Glutamatergic neuron (in vitro differentiated cells): ENCODE data around the gene MBOAT7. TPM values are rescaled to one million over a fixed set of nuclear protein-coding genes. Genes with fewer than 3 reads are reported as not detected.
A peak's percentile ranks its signal among the peaks of the same experiment; 100 is the strongest.
"Not testable (repeated sequence)": the region's sequence is repeated elsewhere in the genome, so short reads cannot be mapped to it uniquely, and the experiment has no call there.

ENCODE experiments used
- DNase-seq: peaks from one replicate; pipeline ENCODE4 v3.0.0; 2022
- H3K27ac Mint-ChIP-seq: one replicate; pipeline ENCODE4 v1.8.0; 2020; ENCODE audit warnings: mild to moderate bottlenecking, mixed read lengths, inconsistent platforms; ENCODE audit not compliant: unreplicated experiment
- H3K27me3 Mint-ChIP-seq: one replicate; pipeline ENCODE4 v1.8.0; 2020; ENCODE audit warnings: mild to moderate bottlenecking, moderate library complexity, mixed read lengths, inconsistent platforms; ENCODE audit not compliant: unreplicated experiment
- H3K36me3 Mint-ChIP-seq: one replicate; pipeline ENCODE4 v1.8.0; 2020; ENCODE audit warnings: mild to moderate bottlenecking, mixed read lengths, inconsistent platforms; ENCODE audit not compliant: unreplicated experiment
- H3K4me1 Mint-ChIP-seq: one replicate; pipeline ENCODE4 v1.8.0; 2020; ENCODE audit warnings: mild to moderate bottlenecking, low read depth, mixed read lengths, inconsistent platforms; ENCODE audit not compliant: unreplicated experiment
- H3K4me3 Mint-ChIP-seq: one replicate; pipeline ENCODE4 v1.8.0; 2020; ENCODE audit warnings: mild to moderate bottlenecking, mixed read lengths, inconsistent platforms; ENCODE audit not compliant: unreplicated experiment
- H3K9me3 Mint-ChIP-seq: one replicate; pipeline ENCODE4 v1.8.0; 2020; ENCODE audit warnings: mild to moderate bottlenecking, moderate library complexity, mixed read lengths, inconsistent platforms; ENCODE audit not compliant: unreplicated experiment
- total RNA-seq: library from RNA; stranded (reverse); fragmentation: NEBNext Ultra II Directional; extraction: Animal tissue kit (Norgen Biotek cat#: 25700); gene quantifications from one replicate; pipeline ENCODE4 v1.2.1, GENCODE V29; 2021; ENCODE audit not compliant: unreplicated experiment
- TF ChIP-seq, protein P1 (sequence below): fragments of 200-600 bp; sonication (generic); IDR thresholded peaks from one replicate; pipeline ENCODE4 v1.5.0; 2021; ENCODE audit not compliant: partially characterized antibody, unreplicated experiment

MBOAT7 gene
- total RNA-seq, 1 donor from 2014 or later: 62.0 TPM

DNA sequence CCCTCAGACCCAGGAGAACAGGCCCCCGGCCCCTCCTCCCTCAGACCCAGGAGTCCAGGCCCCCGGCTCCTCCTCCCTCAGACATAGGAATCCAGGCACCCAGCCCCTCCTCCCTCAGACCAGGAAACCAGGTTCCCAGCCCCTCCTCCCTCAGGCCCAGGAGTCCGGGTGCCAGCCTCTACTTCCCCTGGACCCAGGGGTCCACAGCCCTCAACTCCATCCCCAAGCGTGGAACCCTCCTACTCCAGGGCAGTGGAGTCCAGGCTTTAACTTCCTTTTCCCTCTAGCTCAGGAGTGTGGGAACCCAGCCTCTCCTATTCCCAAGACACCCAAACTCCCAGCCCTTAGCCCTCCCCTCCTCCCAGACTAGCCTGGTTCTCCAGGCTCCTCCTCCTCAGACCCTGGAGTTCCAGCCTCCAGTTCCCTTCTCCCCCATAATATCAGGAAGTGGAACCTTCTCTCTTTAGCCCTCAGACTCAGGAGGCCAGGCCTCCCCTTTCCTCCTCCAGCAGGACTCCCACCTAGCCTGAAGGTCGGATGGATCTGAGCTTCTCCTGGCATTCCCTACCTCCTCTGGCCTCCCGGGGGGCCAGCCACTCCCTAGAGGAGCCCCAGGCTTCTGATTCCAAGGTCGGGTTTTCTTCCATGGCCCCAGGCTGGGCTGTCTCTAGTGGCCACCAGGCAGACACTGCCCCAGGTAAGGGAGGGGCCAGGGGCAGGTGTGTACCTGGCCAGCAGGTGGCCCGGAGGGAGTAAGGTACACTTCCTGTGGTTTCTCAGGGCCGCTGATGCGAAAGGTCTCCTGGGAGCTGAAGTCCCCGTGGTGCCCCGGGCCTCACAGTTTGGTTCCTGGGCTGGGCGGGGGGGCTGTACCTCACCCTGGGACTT is 16.7 kb downstream of the MBOAT7 start, which contains the start of gene TMC4:
TMC4 (minus strand) TSS at position 690 of the 888 bp plus-strand sequence; CDS start at position 647, 43 bp downstream.
- Mint-ChIP-seq H3K4me1 (no peaks in the 10 kb centered on the region), H3K36me3 (no peaks in the 10 kb centered on the region), H3K9me3 (peaks cover 3% of the 10 kb centered on the region), H3K27me3 (peaks cover 5% of the 10 kb centered on the region), H3K27ac (no peak within 1 kb of the TSS), H3K4me3 (no peak within 1 kb of the TSS)
- TF ChIP-seq, protein P1, sequence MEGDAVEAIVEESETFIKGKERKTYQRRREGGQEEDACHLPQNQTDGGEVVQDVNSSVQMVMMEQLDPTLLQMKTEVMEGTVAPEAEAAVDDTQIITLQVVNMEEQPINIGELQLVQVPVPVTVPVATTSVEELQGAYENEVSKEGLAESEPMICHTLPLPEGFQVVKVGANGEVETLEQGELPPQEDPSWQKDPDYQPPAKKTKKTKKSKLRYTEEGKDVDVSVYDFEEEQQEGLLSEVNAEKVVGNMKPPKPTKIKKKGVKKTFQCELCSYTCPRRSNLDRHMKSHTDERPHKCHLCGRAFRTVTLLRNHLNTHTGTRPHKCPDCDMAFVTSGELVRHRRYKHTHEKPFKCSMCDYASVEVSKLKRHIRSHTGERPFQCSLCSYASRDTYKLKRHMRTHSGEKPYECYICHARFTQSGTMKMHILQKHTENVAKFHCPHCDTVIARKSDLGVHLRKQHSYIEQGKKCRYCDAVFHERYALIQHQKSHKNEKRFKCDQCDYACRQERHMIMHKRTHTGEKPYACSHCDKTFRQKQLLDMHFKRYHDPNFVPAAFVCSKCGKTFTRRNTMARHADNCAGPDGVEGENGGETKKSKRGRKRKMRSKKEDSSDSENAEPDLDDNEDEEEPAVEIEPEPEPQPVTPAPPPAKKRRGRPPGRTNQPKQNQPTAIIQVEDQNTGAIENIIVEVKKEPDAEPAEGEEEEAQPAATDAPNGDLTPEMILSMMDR: no peak
- no peak for DNase-seq

DNA sequence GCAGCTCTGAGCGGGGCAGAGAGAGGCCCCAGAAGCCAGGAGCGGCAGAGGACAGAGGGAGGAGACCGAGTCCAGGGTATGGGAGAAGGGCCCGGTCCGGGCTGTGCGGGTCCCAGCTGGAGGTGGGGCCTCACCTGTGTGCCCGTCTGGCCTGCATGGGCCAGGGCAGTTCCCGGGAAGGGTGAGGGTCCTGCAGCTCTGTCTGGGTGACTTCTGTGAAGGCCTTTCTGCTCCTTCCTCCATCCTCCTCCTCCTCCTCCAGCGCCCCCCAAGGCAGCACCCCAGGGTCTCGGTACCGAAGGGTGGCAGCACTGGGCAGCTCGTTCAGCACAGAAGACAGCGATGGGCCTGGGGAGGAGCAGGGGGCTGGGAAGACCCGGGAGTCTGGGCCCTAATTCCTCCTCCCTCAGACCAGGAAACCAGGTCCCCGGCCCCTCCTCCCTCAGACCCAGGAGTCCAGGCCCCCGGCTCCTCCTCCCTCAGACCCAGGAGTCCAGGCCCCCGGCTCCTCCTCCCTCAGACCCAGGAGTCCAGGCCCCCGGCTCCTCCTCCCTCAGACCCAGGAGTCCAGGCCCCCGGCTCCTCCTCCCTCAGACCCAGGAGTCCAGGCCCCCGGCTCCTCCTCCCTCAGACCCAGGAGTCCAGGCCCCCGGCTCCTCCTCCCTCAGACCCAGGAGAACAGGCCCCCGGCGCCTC is 17.5 kb downstream of the MBOAT7 start:
- not testable (repeated sequence) for H3K27me3 Mint-ChIP-seq, H3K36me3 Mint-ChIP-seq, DNase-seq, H3K9me3 Mint-ChIP-seq, H3K4me1 Mint-ChIP-seq
- Mint-ChIP-seq H3K4me3 (peak overlapping the region; percentile 21), H3K27ac (peak overlapping the region; percentile 4)

DNA sequence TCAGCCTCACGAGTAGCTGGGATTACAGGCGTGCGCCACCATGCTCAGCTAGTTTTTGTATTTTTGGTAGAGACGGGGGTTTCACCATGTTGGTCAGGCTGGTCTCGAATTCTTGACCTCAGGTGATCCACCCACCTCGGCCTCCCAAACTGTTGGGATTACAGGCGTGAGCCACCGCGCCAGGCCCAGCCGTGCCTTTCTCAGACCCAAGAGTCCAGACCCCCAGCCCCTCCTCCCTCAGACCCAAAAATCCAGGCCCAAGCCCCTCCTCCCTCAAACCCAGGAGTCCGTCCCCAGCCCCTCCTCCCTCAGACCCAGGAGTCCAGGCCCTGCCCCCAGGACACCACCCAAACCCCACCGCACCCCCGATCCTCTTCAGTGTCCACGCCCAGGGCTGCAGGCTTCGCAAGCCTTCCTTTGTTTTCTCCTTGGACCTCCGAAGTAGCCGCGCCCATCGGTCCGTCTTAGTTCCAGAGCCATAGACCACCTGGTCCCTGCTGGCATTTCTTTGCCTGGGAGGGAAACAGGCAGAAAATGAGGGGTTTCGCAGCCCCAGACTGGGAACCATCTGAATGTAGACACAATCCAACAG is 20.1 kb downstream of the MBOAT7 start:
- H3K27me3 Mint-ChIP-seq: peaks cover 13% of the 10 kb centered on the region

DNA sequence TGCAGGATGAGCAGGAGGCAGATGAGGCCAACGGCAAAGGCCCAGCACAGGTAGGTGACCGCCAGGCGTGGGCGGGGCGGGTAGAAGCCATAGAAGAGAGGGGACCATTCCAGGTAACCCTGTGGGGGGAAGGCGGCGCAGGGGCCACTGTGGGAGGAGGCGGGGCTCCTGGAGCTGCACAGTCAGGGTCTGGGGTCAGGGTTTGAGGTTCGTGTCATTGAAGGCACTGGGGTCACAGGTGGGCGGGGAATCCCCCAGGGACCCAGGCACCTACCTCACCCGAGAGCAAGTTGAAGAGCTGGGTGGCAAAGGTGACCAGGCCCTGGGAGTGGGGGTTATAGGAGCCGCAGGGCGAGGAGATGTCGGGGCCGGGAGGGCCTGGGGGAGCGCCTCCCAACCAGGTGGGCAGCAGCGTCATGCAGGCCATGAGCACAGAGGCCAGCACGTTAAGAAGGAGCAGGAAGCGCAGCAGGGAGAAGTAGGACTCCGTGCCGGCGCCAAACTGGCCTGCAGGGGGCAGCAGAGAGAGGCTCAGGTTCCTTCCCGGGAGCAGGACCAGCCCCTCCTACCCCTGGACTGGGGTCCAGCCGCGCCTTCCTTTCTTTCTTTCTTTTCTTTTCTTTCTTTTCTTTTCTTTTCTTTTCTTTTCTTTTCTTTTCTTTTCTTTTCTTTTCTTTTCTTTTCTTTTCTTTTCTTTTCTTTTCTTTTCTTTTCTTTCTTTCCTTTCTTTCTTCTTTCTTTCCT is 21.0 kb downstream of the MBOAT7 start:
- Mint-ChIP-seq H3K27ac (no peak overlapping the region), H3K4me1 (no peaks in the 10 kb centered on the region), H3K27me3 (peaks cover 13% of the 10 kb centered on the region), H3K9me3 (peaks cover 7% of the 10 kb centered on the region), H3K36me3 (peaks cover 6% of the 10 kb centered on the region), H3K4me3 (no peak overlapping the region)
- TF ChIP-seq, protein P1: peak; percentile 88
- DNase-seq: peak; percentile 99

More for the DNA sequence above, 20.1 kb downstream of the MBOAT7 start:
- no peak overlapping the region for H3K4me3 Mint-ChIP-seq
- H3K9me3 Mint-ChIP-seq: peaks cover 7% of the 10 kb centered on the region
- no peak overlapping the region for H3K27ac Mint-ChIP-seq
- DNase-seq: no peak
- TF ChIP-seq, protein P1: no peak
- no peaks in the 10 kb centered on the region for H3K4me1 Mint-ChIP-seq
- peaks cover 6% of the 10 kb centered on the region for H3K36me3 Mint-ChIP-seq

DNA sequence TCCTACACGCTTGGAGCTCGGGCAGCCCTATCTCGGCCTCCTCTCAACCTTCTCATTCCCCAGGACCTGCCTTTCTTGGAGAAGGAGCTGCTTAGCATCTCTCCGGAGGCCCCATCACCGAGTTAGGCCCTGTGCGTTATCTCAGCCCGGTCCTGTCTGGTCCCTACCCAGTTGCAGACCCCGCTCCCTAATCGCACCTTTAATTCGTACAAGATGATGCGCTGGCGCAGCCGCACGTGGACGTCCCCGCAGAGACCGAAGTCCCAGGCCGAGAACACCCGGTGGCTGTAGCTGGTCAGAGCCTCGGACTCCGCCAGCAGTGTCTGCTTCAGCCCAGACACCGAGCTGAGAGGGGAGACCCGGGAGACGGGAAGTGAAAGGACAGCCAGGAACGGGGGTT is 24.2 kb downstream of the MBOAT7 start:
- DNase-seq: no peak
- TF ChIP-seq, protein P1: no peak
- peaks cover 7% of the 10 kb centered on the region for H3K9me3 Mint-ChIP-seq
- no peak overlapping the region for H3K27ac Mint-ChIP-seq
- H3K4me3 Mint-ChIP-seq: no peak overlapping the region
- peaks cover 14% of the 10 kb centered on the region for H3K36me3 Mint-ChIP-seq
- peaks cover 5% of the 10 kb centered on the region for H3K4me1 Mint-ChIP-seq
- peaks cover 19% of the 10 kb centered on the region for H3K27me3 Mint-ChIP-seq
